HS-5 (cell line): Measurements from ENCODE around the gene AADACL4.

Source experiments
- DNase-seq: peaks from one replicate; pipeline ENCODE4 v3.0.0-alpha.2; 2012; ENCODE audit warnings: low read depth

Gene AADACL4

GRCh38 chr1:12613180-12613579 lies 30.7 kb upstream of the AADACL4 start:
- DNase-seq = no peak

GRCh38 chr1:12614402-12615158 lies 29.3 kb upstream of the AADACL4 start:
- DNase-seq = no peak

GRCh38 chr1:12615159-12615864 lies 28.6 kb upstream of the AADACL4 start:
- DNase-seq = no peak

- DNase-seq = no peak
Measured at GRCh38 chr1:12615865-12616708, 27.8 kb upstream of the AADACL4 start.

- DNase-seq = no peak
Measured at GRCh38 chr1:12616709-12617373, 27.0 kb upstream of the AADACL4 start.

GRCh38 chr1:12617511-12617900 lies 26.4 kb upstream of the AADACL4 start:
- no peak for DNase-seq

- no peak for DNase-seq
Measured at GRCh38 chr1:12617901-12618660, 25.8 kb upstream of the AADACL4 start, which contains the start of gene DHRS3. TSS of gene DHRS3 (minus strand) at chr1:12618210. CDS start at chr1:12617348, 862 bp downstream.

- no peak for DNase-seq
Measured at GRCh38 chr1:12618661-12618964, 25.3 kb upstream of the AADACL4 start.

- DNase-seq = no peak
Measured at GRCh38 chr1:12618965-12619791, 24.7 kb upstream of the AADACL4 start.

GRCh38 chr1:12619792-12620487 lies 23.9 kb upstream of the AADACL4 start:
- no peak for DNase-seq

- DNase-seq = no peak
Measured at GRCh38 chr1:12620488-12620865, 23.4 kb upstream of the AADACL4 start.

GRCh38 chr1:12620931-12621330 lies 23.0 kb upstream of the AADACL4 start:
- DNase-seq = no peak

- no peak for DNase-seq
Measured at GRCh38 chr1:12621346-12622335, 22.2 kb upstream of the AADACL4 start.

GRCh38 chr1:12622506-12622905 lies 21.4 kb upstream of the AADACL4 start:
- DNase-seq = no peak

GRCh38 chr1:12625276-12625675 lies 18.6 kb upstream of the AADACL4 start:
- DNase-seq = no peak

GRCh38 chr1:12626888-12627287 lies 17.0 kb upstream of the AADACL4 start:
- DNase-seq = no peak

GRCh38 chr1:12627296-12627695 lies 16.6 kb upstream of the AADACL4 start:
- DNase-seq = no peak

GRCh38 chr1:12629511-12629956 lies 14.4 kb upstream of the AADACL4 start:
- DNase-seq = no peak
